DND-41 (cell line): Measurements from ENCODE around the gene PTPRE.

Experiments
- ATAC-seq: fragments of 200-7000 bp; cut with Tn5 transposase; 3 replicates; pipeline ENCODE4 v1.9.1; 2021; ENCODE audit warnings: low read depth; ENCODE audit not compliant: insufficient read depth
- DNase-seq: peaks from one replicate; pipeline ENCODE4 v3.0.0-alpha.2; 2020
- H2AFZ ChIP-seq: 2 replicates; pipeline ENCODE4 v1.6.0; 2012; ENCODE audit warnings: low read depth, low read length
- H3K27ac ChIP-seq: 2 replicates; pipeline ENCODE4 v1.5.1; 2012; ENCODE audit warnings: low read length, inconsistent platforms
- H3K27me3 ChIP-seq: fragments of 200-600 bp; sonication (generic); 2 replicates; pipeline ENCODE4 v1.6.0; 2012; ENCODE audit warnings: low read length, mild to moderate bottlenecking, inconsistent platforms; ENCODE audit not compliant: insufficient read depth, poor library complexity
- H3K36me3 ChIP-seq: 2 replicates; pipeline ENCODE4 v1.5.1; 2012; ENCODE audit warnings: low read length, inconsistent platforms; ENCODE audit not compliant: insufficient read depth
- H3K4me1 ChIP-seq: 2 replicates; pipeline ENCODE4 v1.5.1; 2012; ENCODE audit warnings: mild to moderate bottlenecking, low read length; ENCODE audit not compliant: insufficient read depth
- H3K4me2 ChIP-seq: 2 replicates; pipeline ENCODE4 v1.6.0; 2012; ENCODE audit warnings: mild to moderate bottlenecking, moderate library complexity, low read length, inconsistent platforms; ENCODE audit not compliant: insufficient read depth
- H3K4me3 ChIP-seq, 2 experiments: fragments of 200-600 bp in 1 of 2; shearing (Covaris generic) in 1 of 2; 2 replicates each; pipeline ENCODE4 v1.5.1; 2012 to 2016; ENCODE audit warnings: inconsistent platforms in 2 of 2, low read length in 2 of 2, mild to moderate bottlenecking in 2 of 2, low read depth in 1 of 2, moderate library complexity in 1 of 2
- H3K79me2 ChIP-seq: 2 replicates; pipeline ENCODE4 v1.6.0; 2012; ENCODE audit warnings: low read length, inconsistent platforms; ENCODE audit not compliant: insufficient read depth
- H3K9ac ChIP-seq: 2 replicates; pipeline ENCODE4 v1.6.0; 2012; ENCODE audit warnings: low read depth, mild to moderate bottlenecking, inconsistent platforms, low read length, moderate library complexity
- H3K9me3 ChIP-seq: 2 replicates; pipeline ENCODE4 v1.5.1; 2012; ENCODE audit warnings: low read length, moderate library complexity, mild to moderate bottlenecking, inconsistent platforms; ENCODE audit not compliant: insufficient read depth, severe bottlenecking
- H4K20me1 ChIP-seq: 2 replicates; pipeline ENCODE4 v1.6.0; 2012; ENCODE audit warnings: low read length; ENCODE audit not compliant: insufficient read depth
- CTCF ChIP-seq: IDR thresholded peaks from 2 replicates; pipeline ENCODE4 v1.5.1; 2012; ENCODE audit warnings: borderline replicate concordance, low read length, moderate library complexity, mild to moderate bottlenecking; ENCODE audit not compliant: poor library complexity, severe bottlenecking; ENCODE audit errors: extremely low read depth
- EZH2 ChIP-seq: IDR thresholded peaks from 3 replicates; pipeline ENCODE4 v1.6.1; 2012; ENCODE audit warnings: borderline replicate concordance, low read depth, mild to moderate bottlenecking, moderate library complexity, low read length, inconsistent platforms; ENCODE audit not compliant: severe bottlenecking

The PTPRE gene

GRCh38 chr10:128016423-128017060 lies 109.6 kb downstream of the PTPRE start:
- H3K36me3 ChIP-seq: no peaks in the 10 kb centered on the region
- ATAC-seq (no peak), DNase-seq (no peak)
- no peak for TF ChIP-seq CTCF
- TF ChIP-seq EZH2: no peak
- no peak overlapping the region for H2AFZ ChIP-seq
- H3K27ac ChIP-seq: no peak overlapping the region
- H3K4me1 ChIP-seq: peaks cover 3% of the 10 kb centered on the region
- no peaks in the 10 kb centered on the region for H3K27me3 ChIP-seq
- H3K4me2 ChIP-seq: no peak overlapping the region
- no peaks in the 10 kb centered on the region for H3K79me2 ChIP-seq
- H3K9ac ChIP-seq: no peak overlapping the region
- no peaks in the 10 kb centered on the region; the same call in 1 of the 2 replicates for H4K20me1 ChIP-seq
- no peaks in the 10 kb centered on the region for H3K9me3 ChIP-seq
- no peak overlapping the region for H3K4me3 ChIP-seq

- no peaks in the 10 kb centered on the region for H3K27me3 ChIP-seq
- H2AFZ ChIP-seq: no peak overlapping the region
- ATAC-seq (no peak), DNase-seq (no peak)
- H3K4me2 ChIP-seq: no peak overlapping the region
- no peak overlapping the region for H3K4me3 ChIP-seq
- no peaks in the 10 kb centered on the region for H3K36me3 ChIP-seq
- no peaks in the 10 kb centered on the region for H3K9me3 ChIP-seq
- TF ChIP-seq EZH2 (no peak), CTCF (no peak)
- H4K20me1 ChIP-seq: no peaks in the 10 kb centered on the region; the same call in 1 of the 2 replicates
- H3K4me1 ChIP-seq: no peaks in the 10 kb centered on the region
- H3K27ac ChIP-seq: no peak overlapping the region
- H3K79me2 ChIP-seq: no peaks in the 10 kb centered on the region
- H3K9ac ChIP-seq: no peak overlapping the region
These were observed 110.9 kb downstream of the PTPRE start for GRCh38 chr10:128017822-128018221.

- ATAC-seq: peak; percentile 29; the same call in 1 of the 3 replicates
- no peak overlapping the region for H3K4me3 ChIP-seq
These were observed 111.3 kb downstream of the PTPRE start for GRCh38 chr10:128018236-128018635.

More at GRCh38 chr10:128018236-128018635, 111.3 kb downstream of the PTPRE start:
- H3K4me2 ChIP-seq: no peak overlapping the region
- DNase-seq: no peak
- no peak overlapping the region for H3K9ac ChIP-seq
- no peaks in the 10 kb centered on the region for H3K36me3 ChIP-seq
- H3K27me3 ChIP-seq: no peaks in the 10 kb centered on the region
- H3K9me3 ChIP-seq: no peaks in the 10 kb centered on the region
- H3K79me2 ChIP-seq: no peaks in the 10 kb centered on the region
- no peak overlapping the region for H3K27ac ChIP-seq
- TF ChIP-seq CTCF (no peak), EZH2 (no peak)
- H2AFZ ChIP-seq: no peak overlapping the region
- H3K4me1 ChIP-seq: no peaks in the 10 kb centered on the region
- no peaks in the 10 kb centered on the region; the same call in 1 of the 2 replicates for H4K20me1 ChIP-seq
